ENCODE measurements around the gene MPL.

DNA sequence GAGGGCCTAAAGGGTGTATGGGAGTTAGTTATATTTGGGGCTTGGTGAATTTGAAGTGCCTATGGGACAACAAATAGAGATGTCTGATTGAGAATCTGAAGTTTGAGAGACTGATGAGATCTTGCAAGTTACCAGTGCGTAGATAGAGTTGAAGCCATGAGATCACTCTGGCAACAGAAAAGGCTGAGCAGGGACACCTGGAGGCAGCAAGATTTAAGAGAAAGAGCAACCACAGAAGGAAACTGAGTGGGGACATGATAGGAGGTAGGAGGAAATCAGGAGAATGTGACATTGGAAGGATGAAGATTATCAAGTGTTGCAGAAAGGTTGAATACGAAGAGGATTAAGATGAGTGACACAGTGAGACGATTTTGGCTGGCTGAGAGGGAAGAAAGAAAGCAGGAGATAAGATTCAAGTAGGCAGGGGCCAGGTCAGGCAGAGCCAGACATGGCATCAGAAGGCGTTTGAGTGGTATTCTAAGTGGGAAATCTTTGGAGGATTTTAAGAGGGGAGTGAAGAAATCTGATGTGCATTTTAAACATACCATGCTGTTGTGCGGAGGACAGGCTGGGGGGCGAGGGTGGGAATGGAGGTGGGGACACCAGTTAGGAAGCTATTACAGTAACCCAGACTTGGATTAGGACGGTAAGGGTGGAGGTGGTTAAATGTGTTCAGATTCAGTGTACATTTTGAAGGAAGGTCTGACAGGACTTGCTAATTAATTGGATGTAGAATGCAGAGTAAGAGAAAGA, 3.0 kb upstream of the MPL start:
- TF ChIP-seq EZH2 (IDR thresholded peaks at IDR 0.05) (no peak), POLR2AphosphoS5 (IDR thresholded peaks at IDR 0.05; ENCODE audit: borderline replicate concordance, low read depth, low read length) (no peak), FOXP2 (optimal IDR thresholded peaks at IDR 0.05; ENCODE audit: control extremely low read depth, extremely low read length, insufficient read depth) (no peak)

Measured in SK-N-MC (cell line).